GM21619 (cell line): Measurements from ENCODE around the gene GPRC5C.
"Not testable (repeated sequence)": the region's sequence is repeated elsewhere in the genome, so short reads cannot be mapped to it uniquely, and the experiment has no call there.

Experiments used
- ATAC-seq: cut with Tn5 transposase; IDR thresholded peaks from one replicate; pipeline ENCODE4 v1.9.1; 2021; ENCODE audit not compliant: unreplicated experiment

The GPRC5C gene

GRCh38 chr17:74467221-74467951, 35.5 kb downstream of the GPRC5C start:
- peak; percentile 54 for ATAC-seq

- no peak for ATAC-seq
These were observed 39.5 kb downstream of the GPRC5C start for GRCh38 chr17:74471341-74471740.

GRCh38 chr17:74472890-74473289, 41.0 kb downstream of the GPRC5C start:
- ATAC-seq, result no peak

- no peak for ATAC-seq
These were observed 41.4 kb downstream of the GPRC5C start for GRCh38 chr17:74473294-74473693.

GRCh38 chr17:74474043-74474792, 42.3 kb downstream of the GPRC5C start:
- ATAC-seq, result no peak

- ATAC-seq, result no peak
These were observed 43.3 kb downstream of the GPRC5C start for GRCh38 chr17:74475189-74475588.

GRCh38 chr17:74477411-74477810, 45.5 kb downstream of the GPRC5C start:
- ATAC-seq, result no peak

- no peak for ATAC-seq
These were observed 46.7 kb downstream of the GPRC5C start for GRCh38 chr17:74478420-74479100.

GRCh38 chr17:74480290-74480689, 48.4 kb downstream of the GPRC5C start:
- no peak for ATAC-seq

GRCh38 chr17:74481621-74482020, 49.7 kb downstream of the GPRC5C start:
- no peak for ATAC-seq

- no peak for ATAC-seq
These were observed 52.2 kb downstream of the GPRC5C start for GRCh38 chr17:74484066-74484465.

GRCh38 chr17:74485022-74485743, 53.3 kb downstream of the GPRC5C start:
- ATAC-seq, result no peak

GRCh38 chr17:74485841-74486240, 54.0 kb downstream of the GPRC5C start:
- ATAC-seq, result no peak

GRCh38 chr17:74488276-74488675, 56.4 kb downstream of the GPRC5C start:
- ATAC-seq, result not testable (repeated sequence)

GRCh38 chr17:74490716-74491115, 58.8 kb downstream of the GPRC5C start:
- no peak for ATAC-seq

- no peak for ATAC-seq
These were observed 59.7 kb downstream of the GPRC5C start for GRCh38 chr17:74491626-74492025.

GRCh38 chr17:74493331-74493833, 61.5 kb downstream of the GPRC5C start:
- ATAC-seq, result no peak
